CD4-positive, alpha-beta T cell treated with Interleukin-6 for 4 hours (primary cell): ENCODE measurements around the gene HTR2B.
"Not testable (repeated sequence)": the region's sequence is repeated elsewhere in the genome, so short reads cannot be mapped to it uniquely, and the experiment has no call there.

Source experiments
- DNase-seq: peaks from one replicate; pipeline ENCODE4 v3.0.0-alpha.2; 2020; ENCODE audit warnings: mixed read lengths

HTR2B gene

GRCh38 chr2:231124838-231125568 lies at the start of gene HTR2B:
HTR2B (minus strand) TSS chr2:231125042; CDS start chr2:231123764, 1,278 bp downstream.
- no peak for DNase-seq

GRCh38 chr2:231174211-231174651 lies 49.4 kb upstream of the HTR2B start:
- DNase-seq: no peak

GRCh38 chr2:231172025-231172424 lies 47.2 kb upstream of the HTR2B start:
- no peak for DNase-seq

- no peak for DNase-seq
Measured at GRCh38 chr2:231170055-231170454, 45.2 kb upstream of the HTR2B start.

GRCh38 chr2:231169488-231169887 lies 44.6 kb upstream of the HTR2B start:
- DNase-seq: no peak

- DNase-seq: no peak
Measured at GRCh38 chr2:231168460-231169139, 43.8 kb upstream of the HTR2B start.

GRCh38 chr2:231167745-231168459 lies 43.1 kb upstream of the HTR2B start:
- no peak for DNase-seq

- DNase-seq: no peak
Measured at GRCh38 chr2:231163414-231164095, 38.7 kb upstream of the HTR2B start.

- DNase-seq: no peak
Measured at GRCh38 chr2:231163011-231163410, 38.2 kb upstream of the HTR2B start.

- no peak for DNase-seq
Measured at GRCh38 chr2:231161877-231162329, 37.1 kb upstream of the HTR2B start.

- no peak for DNase-seq
Measured at GRCh38 chr2:231161252-231161839, 36.5 kb upstream of the HTR2B start.

- DNase-seq: no peak
Measured at GRCh38 chr2:231160701-231161100, 35.9 kb upstream of the HTR2B start.

GRCh38 chr2:231159306-231159705 lies 34.5 kb upstream of the HTR2B start:
- no peak for DNase-seq

- no peak for DNase-seq
Measured at GRCh38 chr2:231152800-231153557, 28.1 kb upstream of the HTR2B start.

GRCh38 chr2:231146665-231147064 lies 21.8 kb upstream of the HTR2B start:
- DNase-seq: no peak

- DNase-seq: no peak
Measured at GRCh38 chr2:231144896-231145295, 20.1 kb upstream of the HTR2B start.

- DNase-seq: not testable (repeated sequence)
Measured at GRCh38 chr2:231140808-231141207, 16.0 kb upstream of the HTR2B start.

- no peak for DNase-seq
Measured at GRCh38 chr2:231139796-231140195, 15.0 kb upstream of the HTR2B start.

- no peak for DNase-seq
Measured at GRCh38 chr2:231138699-231139098, 13.9 kb upstream of the HTR2B start.

GRCh38 chr2:231134910-231135655 lies 10.2 kb upstream of the HTR2B start:
- DNase-seq: no peak
